A549 (cell line): ENCODE data around the gene KDR.

Source experiments
- JUNB ChIP-seq: fragments of >200 bp; sonication (Bioruptor Twin); formaldehyde crosslinking; IDR thresholded peaks from 2 replicates; pipeline ENCODE4 v1.6.1; 2016
- KDM5A ChIP-seq: fragments of 200-600 bp; sonication (generic); IDR thresholded peaks from 2 replicates; pipeline ENCODE4 v1.6.1; 2016; ENCODE audit warnings: antibody characterized with exemption, mild to moderate bottlenecking
- POLR2A ChIP-seq: IDR thresholded peaks from 2 replicates; pipeline ENCODE4 v1.6.1; 2012; ENCODE audit warnings: mild to moderate bottlenecking, low read length
- RAD21 ChIP-seq, 2 experiments: fragments of >200 bp in 1 of 2; sonication (Bioruptor Twin) in 1 of 2; formaldehyde crosslinking in 1 of 2; IDR thresholded peaks in 1 of 2; conservative IDR thresholded peaks in 1 of 2; 2 replicates in 1 of 2; 3 replicates in 1 of 2; pipeline ENCODE4 v1.6.1; 2012 to 2018; ENCODE audit warnings: inconsistent platforms in 1 of 2
- TF ChIP-seq, protein P1 (sequence below): fragments of >200 bp; sonication (Bioruptor Twin); formaldehyde crosslinking; IDR thresholded peaks from 3 replicates; pipeline ENCODE4 v1.5.1; 2016

DNA sequence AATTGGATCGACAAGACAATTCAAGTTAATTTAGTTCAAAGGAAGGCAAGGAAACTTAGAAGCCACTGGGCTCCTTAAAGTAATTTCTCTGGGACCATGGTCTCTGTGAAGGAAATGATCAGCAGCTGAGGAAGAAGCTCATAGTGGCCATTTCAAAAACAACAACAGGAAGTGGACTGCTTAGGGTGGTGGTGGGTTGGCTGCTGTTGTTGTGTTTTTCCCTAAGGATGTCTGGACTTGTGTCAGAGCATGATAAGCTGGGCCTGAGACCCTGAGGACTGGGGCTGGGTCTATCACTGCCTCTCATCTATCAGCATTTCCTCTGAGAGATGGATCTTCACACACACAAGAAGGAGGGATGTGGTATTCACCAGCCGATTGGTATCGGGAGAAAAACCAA is 18.3 kb downstream of the KDR start:
- TF ChIP-seq KDM5A (no peak), JUNB (no peak), RAD21 (conservative IDR thresholded peaks at IDR 0.05 in 1 of 2, IDR thresholded peaks at IDR 0.05 in 1 of 2) (no peak), POLR2A (no peak)
- TF ChIP-seq, protein P1, sequence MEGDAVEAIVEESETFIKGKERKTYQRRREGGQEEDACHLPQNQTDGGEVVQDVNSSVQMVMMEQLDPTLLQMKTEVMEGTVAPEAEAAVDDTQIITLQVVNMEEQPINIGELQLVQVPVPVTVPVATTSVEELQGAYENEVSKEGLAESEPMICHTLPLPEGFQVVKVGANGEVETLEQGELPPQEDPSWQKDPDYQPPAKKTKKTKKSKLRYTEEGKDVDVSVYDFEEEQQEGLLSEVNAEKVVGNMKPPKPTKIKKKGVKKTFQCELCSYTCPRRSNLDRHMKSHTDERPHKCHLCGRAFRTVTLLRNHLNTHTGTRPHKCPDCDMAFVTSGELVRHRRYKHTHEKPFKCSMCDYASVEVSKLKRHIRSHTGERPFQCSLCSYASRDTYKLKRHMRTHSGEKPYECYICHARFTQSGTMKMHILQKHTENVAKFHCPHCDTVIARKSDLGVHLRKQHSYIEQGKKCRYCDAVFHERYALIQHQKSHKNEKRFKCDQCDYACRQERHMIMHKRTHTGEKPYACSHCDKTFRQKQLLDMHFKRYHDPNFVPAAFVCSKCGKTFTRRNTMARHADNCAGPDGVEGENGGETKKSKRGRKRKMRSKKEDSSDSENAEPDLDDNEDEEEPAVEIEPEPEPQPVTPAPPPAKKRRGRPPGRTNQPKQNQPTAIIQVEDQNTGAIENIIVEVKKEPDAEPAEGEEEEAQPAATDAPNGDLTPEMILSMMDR, result no peak
